ENCODE results near the gene ORM1. TPM values are rescaled to one million over a fixed set of nuclear protein-coding genes. Genes with fewer than 3 reads are reported as not detected.
A peak's percentile ranks its signal among the peaks of the same experiment; 100 is the strongest.
"Not testable (repeated sequence)": the region's sequence is repeated elsewhere in the genome, so short reads cannot be mapped to it uniquely, and the experiment has no call there.

Gene ORM1
- total RNA-seq, result 10 to 100 TPM in 2 of 7 donors, 1 to 10 TPM in 4, under 1 TPM in 1; 0.95 to 13.6 (median 6.2) TPM
- 1 to 10 TPM in 2 of 3 donors, under 1 TPM in 1; 0.99 to 2.0 (median 1.7) TPM for polyA plus RNA-seq
- long read RNA-seq, donor 1, result 0 reads
- long read RNA-seq, donor 2, partial matches to known transcripts, result 0 of 1 reads
- long read RNA-seq, donor 2, other reads (novel, unspliced or antisense), result 0 of 1 reads

- intact Hi-C loops (cut with DNase I; ENCODE audit: low total_unique reads); H3K27ac ChIP-seq; H3K9me3 ChIP-seq; H3K4me1 ChIP-seq; H3K36me3 ChIP-seq; H3K4me3 ChIP-seq: not testable (repeated sequence)
- WGBS, 5 donors, result 74 to 94% (median 80%) methylated on average over 1 to 3 of the region's 15 CpGs
- peaks cover 0 to 25% (median 0%) of the 10 kb centered on the region in 7 donors for H3K27me3 ChIP-seq (replicated peaks in 1 of 7)
- DNase-seq, result peak; percentile 33
These were observed at the start of gene ORM1 for GRCh38 chr9:114322831-114323531. Gene ORM1 (plus strand): TSS chr9:114323098. CDS start chr9:114323134, 36 bp downstream.

GRCh38 chr9:114273461-114273881, 49.4 kb upstream of the ORM1 start:
- H3K36me3 ChIP-seq, result no peaks in the 10 kb centered on the region
- H3K27ac ChIP-seq, result no peak overlapping the region
- peak; percentile 53 for DNase-seq
- no peaks in the 10 kb centered on the region for H3K9me3 ChIP-seq
- H3K4me3 ChIP-seq, result no peak overlapping the region
- intact Hi-C loops (cut with DNase I; ENCODE audit: low total_unique reads), result no loop called here
- H3K4me1 ChIP-seq, result no peaks in the 10 kb centered on the region
- TF ChIP-seq CTCF (IDR thresholded peaks at IDR 0.05 in 8 of 11, conservative IDR thresholded peaks at IDR 0.05 in 3 of 11), result no peak
- no peak for TF ChIP-seq POLR2AphosphoS5 (IDR thresholded peaks at IDR 0.05)
- H3K27me3 ChIP-seq (replicated peaks in 1 of 7), result peaks cover 0 to 8% (median 0%) of the 10 kb centered on the region in 7 donors
- WGBS, 5 donors, result 81 to 90% (median 83%) methylated on average over 7 of the region's 7 CpGs

GRCh38 chr9:114274217-114274616, 48.7 kb upstream of the ORM1 start:
- intact Hi-C loops (cut with DNase I; ENCODE audit: low total_unique reads), result no loop called here
- no peak overlapping the region for H3K4me3 ChIP-seq
- WGBS, 5 donors, result 83 to 90% (median 87%) methylated on average over 5 of the region's 5 CpGs
- TF ChIP-seq POLR2AphosphoS5 (IDR thresholded peaks at IDR 0.05) (no peak), POLR2A (IDR thresholded peaks at IDR 0.05) (no peak), CTCF (IDR thresholded peaks at IDR 0.05 in 8 of 11, conservative IDR thresholded peaks at IDR 0.05 in 3 of 11) (no peak)
- H3K27ac ChIP-seq, result no peak overlapping the region
- DNase-seq, result no peak
- H3K4me1 ChIP-seq, result no peaks in the 10 kb centered on the region
- H3K9me3 ChIP-seq, result no peaks in the 10 kb centered on the region
- H3K36me3 ChIP-seq, result no peaks in the 10 kb centered on the region
- H3K27me3 ChIP-seq (replicated peaks in 1 of 7), result peaks cover 0 to 8% (median 0%) of the 10 kb centered on the region in 7 donors

GRCh38 chr9:114275246-114276004, 47.5 kb upstream of the ORM1 start:
- no peak for TF ChIP-seq POLR2A (IDR thresholded peaks at IDR 0.05)
- no peak for TF ChIP-seq POLR2AphosphoS5 (IDR thresholded peaks at IDR 0.05)
- TF ChIP-seq CTCF (IDR thresholded peaks at IDR 0.05 in 8 of 11, conservative IDR thresholded peaks at IDR 0.05 in 3 of 11), result no peak
- H3K27ac ChIP-seq, result no peak overlapping the region
- peaks cover 0 to 8% (median 0%) of the 10 kb centered on the region in 7 donors for H3K27me3 ChIP-seq (replicated peaks in 1 of 7)
- no peaks in the 10 kb centered on the region for H3K4me1 ChIP-seq
- WGBS, 5 donors, result 86 to 90% (median 88%) methylated on average over 7 to 15 of the region's 15 CpGs
- no peaks in the 10 kb centered on the region for H3K9me3 ChIP-seq
- peak; percentile 24 for DNase-seq
- H3K4me3 ChIP-seq, result no peak overlapping the region
- H3K36me3 ChIP-seq, result no peaks in the 10 kb centered on the region
- intact Hi-C loops (cut with DNase I; ENCODE audit: low total_unique reads), result no loop called here
